H1 (cell line): ENCODE results near the gene POLR2J.

Experiments
- POLR2AphosphoS5 ChIP-seq: IDR thresholded peaks from 2 replicates; pipeline ENCODE4 v1.6.1; 2011; ENCODE audit warnings: low read depth, low read length
- TF ChIP-seq, protein P1 (sequence below): IDR thresholded peaks from 2 replicates; pipeline ENCODE4 v1.6.1; 2012; ENCODE audit warnings: inconsistent platforms

DNA sequence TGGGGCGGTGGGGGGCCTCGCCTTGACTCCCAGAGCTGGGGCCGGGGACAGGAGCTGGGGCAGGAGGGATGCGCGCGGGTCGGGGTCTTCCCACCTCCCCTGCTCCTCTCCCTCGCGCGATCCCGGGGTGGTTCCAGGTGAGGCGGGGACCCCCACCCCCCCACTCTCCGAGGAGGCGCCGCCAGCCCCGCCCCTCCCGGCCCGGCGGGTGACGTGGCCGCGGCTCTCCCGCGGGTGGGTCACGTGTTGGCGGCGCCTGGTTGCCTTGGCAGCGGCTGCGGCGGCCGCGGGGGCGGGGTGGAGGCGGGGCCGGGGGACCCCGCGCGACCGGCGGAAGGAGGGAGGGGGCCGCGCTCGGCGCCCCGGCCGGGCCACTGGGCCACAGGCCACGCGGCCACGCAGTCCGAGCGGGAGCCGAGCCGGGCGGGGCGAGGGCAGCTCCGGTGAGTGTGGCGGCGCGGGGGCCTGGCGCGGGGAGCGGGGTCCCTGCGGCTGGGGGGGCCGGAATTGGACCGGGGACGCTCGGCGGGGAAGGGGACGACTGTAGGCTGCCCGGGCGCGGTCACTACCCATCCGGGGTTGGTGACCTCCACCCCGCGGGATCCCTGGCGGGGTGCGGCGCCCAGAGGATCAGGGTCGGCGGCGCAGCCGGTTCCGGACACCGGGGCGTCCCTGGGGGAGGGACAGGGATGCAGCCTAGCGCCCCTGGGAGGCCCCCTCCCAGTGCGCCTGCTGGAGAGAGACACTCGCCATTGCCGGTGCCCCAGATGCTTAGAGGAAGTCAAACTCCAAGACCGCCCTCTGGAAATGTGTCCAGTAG lies 45.3 kb downstream of the POLR2J start, which contains the start of gene ORAI2:
- TF ChIP-seq, protein P1, sequence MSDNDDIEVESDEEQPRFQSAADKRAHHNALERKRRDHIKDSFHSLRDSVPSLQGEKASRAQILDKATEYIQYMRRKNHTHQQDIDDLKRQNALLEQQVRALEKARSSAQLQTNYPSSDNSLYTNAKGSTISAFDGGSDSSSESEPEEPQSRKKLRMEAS: peak; percentile 56; the same call in 1 of the 2 replicates
- no peak for TF ChIP-seq POLR2AphosphoS5
